OCI-LY3 (cell line): ENCODE data around the gene SBK2.

Source experiments
- CTCF ChIP-seq: fragments of 200-600, 300-600 bp; sonication (generic); IDR thresholded peaks from 2 replicates; pipeline ENCODE4 v1.5.1; 2014; ENCODE audit warnings: antibody characterized with exemption, low read length, low read depth
- EZH2phosphoT487 ChIP-seq: fragments of 200-600 bp; shearing (Covaris generic); IDR thresholded peaks from 2 replicates; pipeline ENCODE4 v1.6.1; 2018; ENCODE audit warnings: antibody characterized with exemption, mixed run types, low read depth

DNA sequence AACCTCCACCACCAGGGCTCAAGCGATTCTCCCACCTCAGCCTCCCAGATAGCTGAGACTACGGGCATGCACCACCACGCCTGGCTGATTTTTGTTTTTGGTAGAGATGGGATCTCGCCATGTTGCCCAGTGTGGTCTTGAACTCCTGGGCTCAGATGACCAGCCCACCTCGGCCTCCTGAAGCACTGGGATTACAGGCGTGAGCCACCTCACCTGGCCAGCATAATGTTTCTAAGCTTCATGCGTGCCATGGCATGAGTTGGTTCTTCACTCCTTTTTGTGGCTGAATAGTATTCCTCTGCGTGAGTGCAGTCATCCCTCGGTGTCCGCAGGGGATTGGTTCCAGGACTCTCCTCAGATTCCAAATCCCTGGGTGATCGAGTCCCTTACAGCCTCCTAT lies 47.9 kb upstream of the SBK2 start:
- no peak for TF ChIP-seq CTCF
- no peak for TF ChIP-seq EZH2phosphoT487
